Progenitor cell of endocrine pancreas (in vitro differentiated cells): ENCODE data around the gene RAB6B. TPM values are rescaled to one million over a fixed set of nuclear protein-coding genes. Genes with fewer than 3 reads are reported as not detected.

Source experiments
- DNase-seq: peaks from one replicate; pipeline ENCODE4 v3.0.0; 2021; ENCODE audit warnings: low spot score; ENCODE audit not compliant: unreplicated experiment
- H3K27ac Mint-ChIP-seq: 2 replicates; pipeline ENCODE4 v1.8.0; 2021; ENCODE audit warnings: mild to moderate bottlenecking, moderate library complexity, mixed read lengths
- H3K27me3 Mint-ChIP-seq: 2 replicates; pipeline ENCODE4 v1.8.0; 2021; ENCODE audit warnings: mixed read lengths
- H3K36me3 Mint-ChIP-seq: 2 replicates; pipeline ENCODE4 v1.8.0; 2022; ENCODE audit warnings: mixed read lengths; ENCODE audit not compliant: insufficient read depth
- H3K4me1 Mint-ChIP-seq: 2 replicates; pipeline ENCODE4 v1.8.0; 2021; ENCODE audit warnings: low read depth, mixed read lengths
- H3K4me3 Mint-ChIP-seq: 2 replicates; pipeline ENCODE4 v1.8.0; 2021; ENCODE audit warnings: low read depth, mild to moderate bottlenecking, moderate library complexity, mixed read lengths
- H3K9me3 Mint-ChIP-seq: 2 replicates; pipeline ENCODE4 v1.8.0; 2021; ENCODE audit warnings: low read depth, mixed read lengths
- CTCF ChIP-seq: fragments of 200-600 bp; sonication (generic); IDR thresholded peaks from one replicate; pipeline ENCODE4 v1.5.0; 2021; ENCODE audit warnings: antibody characterized with exemption, mild to moderate bottlenecking; ENCODE audit not compliant: unreplicated experiment
- total RNA-seq: library from RNA; stranded (reverse); gene quantifications from 2 replicates; pipeline ENCODE4 v1.2.1, GENCODE V29; 2021

RAB6B gene
- total RNA-seq, 1 donor from 2014 or later: 10.5 TPM

DNA sequence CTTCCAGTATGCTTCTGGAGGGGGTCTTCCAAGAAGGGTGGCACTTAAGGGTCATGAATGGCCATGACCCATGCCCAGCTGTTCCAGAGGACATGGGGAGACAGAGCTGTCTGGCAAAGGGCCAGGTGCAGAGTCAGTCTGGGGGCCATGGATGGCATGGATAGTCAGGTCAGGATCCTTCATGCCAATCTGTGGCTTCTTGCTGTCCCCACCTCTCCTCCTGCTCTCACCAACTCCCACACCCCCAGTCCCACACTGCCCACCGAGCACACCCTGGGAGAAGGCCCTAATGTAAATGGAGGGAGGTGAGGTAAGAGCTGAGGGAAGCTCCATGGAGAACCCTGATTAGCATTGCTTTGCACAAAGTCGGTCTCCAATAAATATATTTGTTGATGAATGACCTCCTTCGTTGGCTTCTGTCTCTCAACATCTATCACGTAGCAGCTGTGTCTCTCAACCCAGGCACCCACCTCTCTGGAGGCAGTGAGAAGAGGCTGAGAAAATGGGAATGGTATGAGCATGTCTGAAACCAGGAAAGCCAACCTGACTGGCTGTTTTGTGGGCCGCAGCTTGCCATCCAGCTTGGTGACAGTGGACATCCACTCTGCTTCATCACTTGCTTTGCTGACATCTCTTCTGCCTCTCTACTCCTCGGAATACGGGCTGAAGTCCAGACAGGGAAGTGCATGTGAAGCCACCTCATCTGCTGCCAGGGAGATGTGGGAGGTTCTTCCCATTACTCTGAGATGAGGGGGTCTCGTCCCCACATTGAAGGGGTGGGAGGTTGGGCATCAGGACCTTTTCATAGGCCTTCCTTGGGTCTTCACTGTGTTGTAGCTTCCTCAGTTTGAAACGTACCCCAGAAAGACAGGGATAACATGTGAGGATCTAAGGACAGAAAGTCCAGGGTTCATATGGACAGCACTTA lies 37.7 kb upstream of the RAB6B start:
- Mint-ChIP-seq H3K4me3 (no peak overlapping the region), H3K27me3 (peaks cover 15% of the 10 kb centered on the region), H3K4me1 (no peaks in the 10 kb centered on the region), H3K9me3 (no peaks in the 10 kb centered on the region), H3K36me3 (peaks cover 1% of the 10 kb centered on the region), H3K27ac (no peak overlapping the region)
- TF ChIP-seq CTCF: no peak
- no peak for DNase-seq

DNA sequence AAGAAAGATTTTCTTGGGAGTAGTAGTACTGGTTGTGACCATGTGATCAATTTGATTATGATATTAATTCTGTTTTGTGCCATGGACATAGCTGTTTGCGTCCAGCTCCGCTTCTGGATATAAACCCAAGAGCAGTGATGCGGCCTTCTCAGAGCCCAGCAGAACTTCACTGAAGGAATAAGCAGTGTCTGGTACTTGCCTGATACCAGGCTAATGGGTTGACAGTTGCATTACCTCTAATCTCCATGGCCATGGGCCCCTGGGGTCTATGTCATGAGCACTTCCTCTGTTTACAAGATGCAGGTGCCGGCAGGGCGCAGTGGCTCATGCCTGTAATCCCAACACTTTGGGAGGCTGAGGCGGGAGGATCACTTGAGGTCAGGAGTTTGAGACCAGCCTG lies 36.3 kb upstream of the RAB6B start:
- Mint-ChIP-seq H3K27me3 (peaks cover 22% of the 10 kb centered on the region), H3K4me1 (peaks cover 4% of the 10 kb centered on the region), H3K4me3 (no peak overlapping the region), H3K9me3 (no peaks in the 10 kb centered on the region), H3K27ac (no peak overlapping the region), H3K36me3 (peaks cover 1% of the 10 kb centered on the region)
- DNase-seq: no peak
- no peak for TF ChIP-seq CTCF

DNA sequence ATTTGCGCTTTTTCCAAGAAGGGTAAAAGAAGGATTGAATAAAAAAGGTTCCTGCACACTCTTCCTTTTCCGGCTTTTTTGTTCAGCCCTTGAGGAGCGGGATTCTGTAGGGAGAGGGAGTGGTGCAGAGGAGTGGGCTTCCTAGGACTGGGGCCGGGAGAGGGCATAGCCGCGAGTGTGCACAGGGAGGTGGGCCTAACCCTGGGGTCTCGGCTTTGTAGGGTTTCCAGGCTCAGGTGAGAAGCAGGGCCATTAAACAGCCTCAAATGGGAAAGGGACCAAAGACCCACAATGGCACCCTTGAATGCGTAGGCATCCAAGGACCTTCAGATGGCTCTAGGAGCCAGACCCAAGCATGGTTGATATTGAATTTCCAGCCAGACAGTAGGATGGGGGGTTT lies 35.4 kb upstream of the RAB6B start:
- peaks cover 1% of the 10 kb centered on the region for H3K36me3 Mint-ChIP-seq
- no peak for TF ChIP-seq CTCF
- H3K27ac Mint-ChIP-seq: no peak overlapping the region

DNA sequence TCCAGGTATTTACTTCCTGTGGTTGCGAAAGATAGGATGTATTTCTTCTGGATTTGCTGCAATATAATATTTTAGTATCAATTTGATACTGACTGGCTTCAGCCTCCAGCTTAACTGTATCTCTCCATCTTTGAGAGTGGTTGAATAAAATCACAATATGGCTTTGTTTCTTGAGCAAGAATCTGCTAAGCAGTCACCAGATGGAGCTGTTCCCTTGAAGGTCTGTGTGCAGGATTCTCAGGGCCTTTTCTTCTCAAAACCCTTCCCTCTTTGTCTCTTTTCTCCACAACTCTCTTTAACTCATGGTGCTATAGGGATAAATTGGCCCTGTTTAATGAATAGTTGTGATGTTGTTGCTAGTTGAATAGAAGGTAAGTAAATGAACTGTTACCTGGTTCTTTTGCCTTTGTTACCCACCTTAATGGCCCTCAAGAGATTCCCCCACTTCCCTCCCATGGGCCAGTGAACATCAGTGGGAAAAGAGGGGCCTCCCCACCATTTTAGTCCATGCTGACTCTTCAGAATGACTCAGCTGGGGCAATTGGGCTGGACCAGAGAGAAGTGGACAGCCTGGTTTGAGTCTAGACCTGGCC lies 34.8 kb upstream of the RAB6B start:
- Mint-ChIP-seq H3K4me3 (no peak overlapping the region), H3K27me3 (peaks cover 34% of the 10 kb centered on the region), H3K4me1 (peaks cover 4% of the 10 kb centered on the region), H3K9me3 (no peaks in the 10 kb centered on the region), H3K36me3 (no peaks in the 10 kb centered on the region), H3K27ac (no peak overlapping the region)
- DNase-seq: no peak
- peak; percentile 78 for TF ChIP-seq CTCF

More for the DNA sequence above, 35.4 kb upstream of the RAB6B start:
- Mint-ChIP-seq H3K4me1 (peaks cover 4% of the 10 kb centered on the region), H3K27me3 (peaks cover 32% of the 10 kb centered on the region), H3K9me3 (no peaks in the 10 kb centered on the region), H3K4me3 (no peak overlapping the region)
- no peak for DNase-seq

DNA sequence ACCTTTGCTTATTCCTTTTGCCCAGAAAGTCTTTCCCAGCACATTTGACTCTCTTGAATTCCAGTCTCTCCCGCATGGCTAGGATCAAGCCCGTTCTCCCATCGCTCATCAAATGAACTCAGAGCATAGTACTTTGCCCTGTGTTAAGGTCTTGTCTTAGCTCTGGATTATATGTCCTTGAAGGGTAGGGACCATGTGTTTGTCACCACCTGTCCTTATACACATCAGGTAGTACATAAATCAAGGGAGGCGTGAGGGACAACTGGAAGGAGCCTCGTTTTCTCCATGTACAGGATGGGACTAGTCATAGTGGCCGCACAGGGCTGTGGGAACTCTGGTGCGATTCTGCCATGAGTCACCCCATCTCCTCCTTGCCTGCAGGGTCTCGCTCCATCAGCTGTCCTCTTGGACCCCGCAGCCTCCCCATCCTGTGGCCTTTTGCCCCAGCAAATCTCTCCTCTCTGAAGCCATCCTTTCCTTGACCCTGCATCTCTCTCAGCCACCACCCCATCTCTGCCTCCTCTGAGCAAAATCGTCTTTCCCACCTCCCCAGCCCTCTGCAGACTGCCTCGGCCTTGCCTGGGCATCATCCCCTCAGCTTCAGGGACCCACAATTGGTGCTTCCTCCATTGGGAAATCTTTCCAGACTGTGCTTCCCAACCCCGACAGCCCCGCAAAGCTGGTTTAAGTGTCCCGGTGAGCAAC lies 33.4 kb upstream of the RAB6B start:
- DNase-seq: no peak
- peak overlapping the region; percentile 31 for H3K4me3 Mint-ChIP-seq
- peaks cover 40% of the 10 kb centered on the region for H3K27me3 Mint-ChIP-seq
- TF ChIP-seq CTCF: no peak
- H3K4me1 Mint-ChIP-seq: peaks cover 4% of the 10 kb centered on the region
- H3K9me3 Mint-ChIP-seq: no peaks in the 10 kb centered on the region
- H3K27ac Mint-ChIP-seq: no peak overlapping the region
- H3K36me3 Mint-ChIP-seq: no peaks in the 10 kb centered on the region
